WTC11 (cell line): ENCODE data around the gene TMEM190. TPM values are rescaled to one million over a fixed set of nuclear protein-coding genes. Genes with fewer than 3 reads are reported as not detected.
A peak's percentile ranks its signal among the peaks of the same experiment; 100 is the strongest.

Source experiments
- ARID4B ChIP-seq: sonication (generic); formaldehyde crosslinking; IDR thresholded peaks from 2 replicates; pipeline ENCODE4 v1.8.0; 2023; ENCODE audit warnings: missing genetic modification reagents, mild to moderate bottlenecking, borderline replicate concordance
- ATF1 ChIP-seq: sonication (generic); formaldehyde crosslinking; IDR thresholded peaks from 2 replicates; pipeline ENCODE4 v1.8.1; 2023; ENCODE audit warnings: mild to moderate bottlenecking, moderate library complexity, missing genetic modification reagents
- ATF6 ChIP-seq: sonication (generic); formaldehyde crosslinking; IDR thresholded peaks from 2 replicates; pipeline ENCODE4 v1.8.1; 2023; ENCODE audit warnings: mild to moderate bottlenecking, missing genetic modification reagents
- E2F1 ChIP-seq: sonication (generic); formaldehyde crosslinking; IDR thresholded peaks from 2 replicates; pipeline ENCODE4 v1.8.0; 2022; ENCODE audit warnings: mild to moderate bottlenecking, missing genetic modification reagents
- ELF4 ChIP-seq: sonication (generic); formaldehyde crosslinking; IDR thresholded peaks from 2 replicates; pipeline ENCODE4 v1.8.1; 2022; ENCODE audit warnings: low read depth, mild to moderate bottlenecking, moderate library complexity, missing genetic modification reagents
- ETV6 ChIP-seq: sonication (generic); formaldehyde crosslinking; IDR thresholded peaks from 2 replicates; pipeline ENCODE4 v1.8.1; 2022; ENCODE audit warnings: mild to moderate bottlenecking, missing genetic modification reagents
- FOXJ3 ChIP-seq: sonication (generic); formaldehyde crosslinking; IDR thresholded peaks from 2 replicates; pipeline ENCODE4 v1.9.0; 2021; ENCODE audit warnings: missing genetic modification reagents, mild to moderate bottlenecking, borderline replicate concordance
- FOXK1 ChIP-seq: sonication (generic); formaldehyde crosslinking; IDR thresholded peaks from 2 replicates; pipeline ENCODE4 v1.8.0; 2022; ENCODE audit warnings: mild to moderate bottlenecking, moderate library complexity, missing genetic modification reagents
- FOXP1 ChIP-seq: sonication (generic); formaldehyde crosslinking; IDR thresholded peaks from 2 replicates; pipeline ENCODE4 v1.8.0; 2022; ENCODE audit warnings: missing genetic modification reagents, mild to moderate bottlenecking, moderate library complexity, borderline replicate concordance
- FOXP4 ChIP-seq: sonication (generic); formaldehyde crosslinking; IDR thresholded peaks from 2 replicates; pipeline ENCODE4 v1.8.0; 2022; ENCODE audit warnings: mild to moderate bottlenecking, missing genetic modification reagents
- GRHL2 ChIP-seq: fragments of 250-450 bp; sonication (Bioruptor Pico); IDR thresholded peaks from 2 replicates; pipeline ENCODE4 v1.8.0; 2022; ENCODE audit warnings: mild to moderate bottlenecking, moderate library complexity; ENCODE audit not compliant: insufficient replicate concordance, severe bottlenecking
- IRF1 ChIP-seq: sonication (generic); formaldehyde crosslinking; IDR thresholded peaks from 2 replicates; pipeline ENCODE4 v1.8.0; 2023; ENCODE audit warnings: missing genetic modification reagents
- JAZF1 ChIP-seq: fragments of 250-450 bp; sonication (Bioruptor Pico); IDR thresholded peaks from 2 replicates; pipeline ENCODE4 v1.9.0; 2021; ENCODE audit warnings: moderate library complexity, mild to moderate bottlenecking, inconsistent platforms
- MYBL2 ChIP-seq: sonication (generic); formaldehyde crosslinking; IDR thresholded peaks from 2 replicates; pipeline ENCODE4 v1.8.1; 2023; ENCODE audit warnings: mild to moderate bottlenecking, moderate library complexity, missing genetic modification reagents
- NFE2L1 ChIP-seq: sonication (generic); formaldehyde crosslinking; IDR thresholded peaks from 2 replicates; pipeline ENCODE4 v1.8.1; 2023; ENCODE audit warnings: missing genetic modification reagents
- OVOL2 ChIP-seq: fragments of 250-450 bp; sonication (Bioruptor Pico); IDR thresholded peaks from 2 replicates; pipeline ENCODE4 v1.9.0; 2021; ENCODE audit warnings: mild to moderate bottlenecking, borderline replicate concordance
- PRDM15 ChIP-seq: sonication (generic); formaldehyde crosslinking; IDR thresholded peaks from 2 replicates; pipeline ENCODE4 v1.8.0; 2022; ENCODE audit warnings: missing genetic modification reagents
- PRRX2 ChIP-seq: fragments of 250-450 bp; sonication (Bioruptor Pico); IDR thresholded peaks from 2 replicates; pipeline ENCODE4 v1.8.0; 2021; ENCODE audit warnings: mild to moderate bottlenecking
- TCF7 ChIP-seq: sonication (generic); formaldehyde crosslinking; IDR thresholded peaks from 2 replicates; pipeline ENCODE4 v1.8.0; 2022; ENCODE audit warnings: mild to moderate bottlenecking, low read depth, missing genetic modification reagents, moderate library complexity
- ZMAT4 ChIP-seq: fragments of 250-450 bp; sonication (Bioruptor Pico); IDR thresholded peaks from 2 replicates; pipeline ENCODE4 v1.9.0; 2021; ENCODE audit warnings: mild to moderate bottlenecking
- ZNF263 ChIP-seq: sonication (generic); formaldehyde crosslinking; IDR thresholded peaks from 2 replicates; pipeline ENCODE4 v1.8.1; 2022; ENCODE audit warnings: low read depth, mild to moderate bottlenecking, moderate library complexity, missing genetic modification reagents
- ZNF317 ChIP-seq: sonication (generic); formaldehyde crosslinking; IDR thresholded peaks from 2 replicates; pipeline ENCODE4 v1.8.1; 2023; ENCODE audit warnings: low read depth, mild to moderate bottlenecking, moderate library complexity, missing genetic modification reagents, borderline replicate concordance
- ZNF423 ChIP-seq: fragments of 250-450 bp; sonication (Bioruptor Pico); IDR thresholded peaks from 2 replicates; pipeline ENCODE4 v2.1.2; 2022; ENCODE audit warnings: mild to moderate bottlenecking, moderate library complexity
- total RNA-seq: library from RNA; stranded (reverse); gene quantifications from 3 replicates; pipeline ENCODE4 v1.2.3, GENCODE V29; 2021

TMEM190 gene
- total RNA-seq, 1 experiment from 2014 or later, result 0.33 TPM

- no peak for TF ChIP-seq ATF6
- no peak for TF ChIP-seq GRHL2 (CRISPR knock-in tag)
- peak; percentile 89 for TF ChIP-seq ELF4 (CRISPR knock-in tag)
- peak; percentile 40; the same call in 1 of the 2 replicates for TF ChIP-seq ZNF263
- no peak; the same call in 1 of the 2 replicates for TF ChIP-seq TCF7
- peak; percentile 75; the same call in 1 of the 2 replicates for TF ChIP-seq ARID4B (CRISPR knock-in tag)
- no peak for TF ChIP-seq IRF1 (CRISPR knock-in tag)
- peak; percentile 100 for TF ChIP-seq MYBL2 (CRISPR knock-in tag)
- TF ChIP-seq FOXJ3 (CRISPR knock-in tag), result no peak
- no peak for TF ChIP-seq PRDM15 (CRISPR knock-in tag)
- no peak for TF ChIP-seq JAZF1
- TF ChIP-seq FOXK1 (CRISPR knock-in tag), result peak; percentile 58; the same call in 1 of the 2 replicates
- peak; percentile 58; the same call in 1 of the 2 replicates for TF ChIP-seq NFE2L1 (CRISPR knock-in tag)
- peak; percentile 96; the same call in 1 of the 2 replicates for TF ChIP-seq FOXP1 (CRISPR knock-in tag)
- peak; percentile 64 for TF ChIP-seq ZNF317 (CRISPR knock-in tag)
- no peak for TF ChIP-seq ATF1 (CRISPR knock-in tag)
- peak; percentile 62; the same call in 1 of the 2 replicates for TF ChIP-seq FOXP4 (CRISPR knock-in tag)
- no peak for TF ChIP-seq PRRX2 (CRISPR knock-in tag)
- no peak for TF ChIP-seq ZMAT4 (CRISPR knock-in tag)
- no peak for TF ChIP-seq OVOL2 (CRISPR knock-in tag)
- peak; percentile 71 for TF ChIP-seq ETV6 (CRISPR knock-in tag)
- 0 out of 2 replicates have a peak, but pooled peaks have one; percentile 43 for TF ChIP-seq E2F1 (CRISPR knock-in tag)
- no peak for TF ChIP-seq ZNF423
These were observed 31.3 kb downstream of the TMEM190 start (continued) for GRCh38 chr19:55407800-55408532.
